ENCODE measurements around the gene WDR1. TPM values are rescaled to one million over a fixed set of nuclear protein-coding genes. Genes with fewer than 3 reads are reported as not detected.

The WDR1 gene
- total and polyA plus RNA-seq, 5 donors from 2014 or later: 312 to 422 (median 356) TPM

GRCh38 chr4:10144479-10144878 lies 27.9 kb upstream of the WDR1 start:
- H3K4me1 Mint-ChIP-seq: no peaks in the 10 kb centered on the region
- no peak overlapping the region for H3K4me3 ChIP-seq (ENCODE audit: low read depth, low read length)
- H3K36me3 ChIP-seq (ENCODE audit: control insufficient read depth, insufficient read depth, low read length): no peaks in the 10 kb centered on the region
- H3K4me1 ChIP-seq (ENCODE audit: control insufficient read depth, insufficient read depth, low read length, poor library complexity, severe bottlenecking): no peaks in the 10 kb centered on the region
- H3K9me3 ChIP-seq (ENCODE audit: control insufficient read depth in 2 of 2, low read length in 2 of 2): no peaks in the 10 kb centered on the region
- H3K27ac ChIP-seq (ENCODE audit: insufficient read depth, low read length, poor library complexity, severe bottlenecking): no peak overlapping the region
- H3K4me3 Mint-ChIP-seq: no peak overlapping the region
- no peaks in the 10 kb centered on the region for H3K27me3 ChIP-seq (ENCODE audit: control insufficient read depth, insufficient read depth, low read length)
- peaks cover 0 to 2% (median 0%) of the 10 kb centered on the region in 7 donors for H3K9me3 Mint-ChIP-seq
- H3K36me3 Mint-ChIP-seq: no peaks in the 10 kb centered on the region
- DNase-seq (no peak), ATAC-seq (ENCODE audit: low read depth in 2 of 2) (no peak)
- no peak overlapping the region for H3K27ac Mint-ChIP-seq
- H3K27me3 Mint-ChIP-seq: peaks cover 4% of the 10 kb centered on the region

- H3K4me1 ChIP-seq (ENCODE audit: control insufficient read depth, insufficient read depth, low read length, poor library complexity, severe bottlenecking): no peaks in the 10 kb centered on the region
- no peak overlapping the region for H3K27ac ChIP-seq (ENCODE audit: insufficient read depth, low read length, poor library complexity, severe bottlenecking)
- H3K36me3 Mint-ChIP-seq: no peaks in the 10 kb centered on the region
- H3K27me3 Mint-ChIP-seq: peaks cover 4% of the 10 kb centered on the region
- ATAC-seq (ENCODE audit: low read depth in 2 of 2): no peak
- no peaks in the 10 kb centered on the region for H3K36me3 ChIP-seq (ENCODE audit: control insufficient read depth, insufficient read depth, low read length)
- peaks cover 0 to 2% (median 0%) of the 10 kb centered on the region in 7 donors for H3K9me3 Mint-ChIP-seq
- no peaks in the 10 kb centered on the region for H3K4me1 Mint-ChIP-seq
- no peak for DNase-seq
- H3K27ac Mint-ChIP-seq: no peak overlapping the region
- no peak overlapping the region for H3K4me3 ChIP-seq (ENCODE audit: low read depth, low read length)
- H3K9me3 ChIP-seq (ENCODE audit: control insufficient read depth in 2 of 2, low read length in 2 of 2): no peaks in the 10 kb centered on the region
- H3K27me3 ChIP-seq (ENCODE audit: control insufficient read depth, insufficient read depth, low read length): no peaks in the 10 kb centered on the region
- no peak overlapping the region for H3K4me3 Mint-ChIP-seq
Observed at GRCh38 chr4:10143171-10143570, 26.6 kb upstream of the WDR1 start.

- Histone ChIP-seq H3K27me3 (ENCODE audit: control insufficient read depth, insufficient read depth, low read length) (no peaks in the 10 kb centered on the region), H3K27ac (ENCODE audit: insufficient read depth, low read length, poor library complexity, severe bottlenecking) (no peak overlapping the region), H3K36me3 (ENCODE audit: control insufficient read depth, insufficient read depth, low read length) (no peaks in the 10 kb centered on the region), H3K4me3 (ENCODE audit: low read depth, low read length) (no peak overlapping the region), H3K4me1 (ENCODE audit: control insufficient read depth, insufficient read depth, low read length, poor library complexity, severe bottlenecking) (no peaks in the 10 kb centered on the region), H3K9me3 (ENCODE audit: control insufficient read depth in 2 of 2, low read length in 2 of 2) (no peaks in the 10 kb centered on the region)
- no peak overlapping the region for H3K27ac Mint-ChIP-seq
- H3K9me3 Mint-ChIP-seq: peaks cover 0 to 2% (median 0%) of the 10 kb centered on the region in 7 donors
- no peak overlapping the region for H3K4me3 Mint-ChIP-seq
- H3K36me3 Mint-ChIP-seq: no peaks in the 10 kb centered on the region
- no peaks in the 10 kb centered on the region for H3K4me1 Mint-ChIP-seq
- no peak for DNase-seq
- ATAC-seq (ENCODE audit: low read depth in 2 of 2): no peak
- H3K27me3 Mint-ChIP-seq: peaks cover 4% of the 10 kb centered on the region
Observed at GRCh38 chr4:10140866-10141759, 24.5 kb upstream of the WDR1 start.

GRCh38 chr4:10139518-10139917 lies 22.9 kb upstream of the WDR1 start:
- Mint-ChIP-seq H3K27me3 (no peaks in the 10 kb centered on the region), H3K4me1 (no peaks in the 10 kb centered on the region), H3K36me3 (no peaks in the 10 kb centered on the region), H3K4me3 (no peak overlapping the region), H3K27ac (no peak overlapping the region), H3K9me3 (peaks cover 0 to 2% (median 0%) of the 10 kb centered on the region in 7 donors)
- Histone ChIP-seq H3K4me3 (ENCODE audit: low read depth, low read length) (no peak overlapping the region), H3K36me3 (ENCODE audit: control insufficient read depth, insufficient read depth, low read length) (no peaks in the 10 kb centered on the region), H3K9me3 (ENCODE audit: control insufficient read depth in 2 of 2, low read length in 2 of 2) (no peaks in the 10 kb centered on the region), H3K27me3 (ENCODE audit: control insufficient read depth, insufficient read depth, low read length) (no peaks in the 10 kb centered on the region), H3K4me1 (ENCODE audit: control insufficient read depth, insufficient read depth, low read length, poor library complexity, severe bottlenecking) (no peaks in the 10 kb centered on the region), H3K27ac (ENCODE audit: insufficient read depth, low read length, poor library complexity, severe bottlenecking) (no peak overlapping the region)
- ATAC-seq (ENCODE audit: low read depth in 2 of 2) (no peak), DNase-seq (no peak)

GRCh38 chr4:10135260-10135659 lies 18.7 kb upstream of the WDR1 start:
- Mint-ChIP-seq H3K4me1 (no peaks in the 10 kb centered on the region), H3K27me3 (no peaks in the 10 kb centered on the region), H3K27ac (no peak overlapping the region), H3K36me3 (no peaks in the 10 kb centered on the region), H3K9me3 (no peaks in the 10 kb centered on the region), H3K4me3 (no peak overlapping the region)
- H3K27me3 ChIP-seq (ENCODE audit: control insufficient read depth, insufficient read depth, low read length): no peaks in the 10 kb centered on the region
- ATAC-seq (ENCODE audit: low read depth in 2 of 2) (no peak), DNase-seq (no peak)
- no peak overlapping the region for H3K4me3 ChIP-seq (ENCODE audit: low read depth, low read length)
- no peaks in the 10 kb centered on the region for H3K36me3 ChIP-seq (ENCODE audit: control insufficient read depth, insufficient read depth, low read length)
- no peaks in the 10 kb centered on the region for H3K4me1 ChIP-seq (ENCODE audit: control insufficient read depth, insufficient read depth, low read length, poor library complexity, severe bottlenecking)
- H3K9me3 ChIP-seq (ENCODE audit: control insufficient read depth in 2 of 2, low read length in 2 of 2): no peaks in the 10 kb centered on the region
- no peak overlapping the region for H3K27ac ChIP-seq (ENCODE audit: insufficient read depth, low read length, poor library complexity, severe bottlenecking)

- no peaks in the 10 kb centered on the region for H3K9me3 Mint-ChIP-seq
- H3K27me3 Mint-ChIP-seq: no peaks in the 10 kb centered on the region
- H3K27ac ChIP-seq (ENCODE audit: insufficient read depth, low read length, poor library complexity, severe bottlenecking): no peak overlapping the region
- H3K36me3 Mint-ChIP-seq: no peaks in the 10 kb centered on the region
- no peak overlapping the region for H3K27ac Mint-ChIP-seq
- no peaks in the 10 kb centered on the region for H3K9me3 ChIP-seq (ENCODE audit: control insufficient read depth in 2 of 2, low read length in 2 of 2)
- no peaks in the 10 kb centered on the region for H3K36me3 ChIP-seq (ENCODE audit: control insufficient read depth, insufficient read depth, low read length)
- H3K4me3 Mint-ChIP-seq: no peak overlapping the region
- DNase-seq (peak in 1 of 3 donors; percentile 36), ATAC-seq (ENCODE audit: low read depth in 2 of 2) (no peak)
- no peaks in the 10 kb centered on the region for H3K4me1 Mint-ChIP-seq
- no peak overlapping the region for H3K4me3 ChIP-seq (ENCODE audit: low read depth, low read length)
- no peaks in the 10 kb centered on the region for H3K27me3 ChIP-seq (ENCODE audit: control insufficient read depth, insufficient read depth, low read length)
- no peaks in the 10 kb centered on the region for H3K4me1 ChIP-seq (ENCODE audit: control insufficient read depth, insufficient read depth, low read length, poor library complexity, severe bottlenecking)
Observed at GRCh38 chr4:10134141-10134540, 17.5 kb upstream of the WDR1 start.

GRCh38 chr4:10131202-10131601 lies 14.6 kb upstream of the WDR1 start:
- Histone ChIP-seq H3K4me3 (ENCODE audit: low read depth, low read length) (no peak overlapping the region), H3K9me3 (ENCODE audit: control insufficient read depth in 2 of 2, low read length in 2 of 2) (no peaks in the 10 kb centered on the region), H3K27me3 (ENCODE audit: control insufficient read depth, insufficient read depth, low read length) (no peaks in the 10 kb centered on the region), H3K27ac (ENCODE audit: insufficient read depth, low read length, poor library complexity, severe bottlenecking) (no peak overlapping the region), H3K36me3 (ENCODE audit: control insufficient read depth, insufficient read depth, low read length) (no peaks in the 10 kb centered on the region), H3K4me1 (ENCODE audit: control insufficient read depth, insufficient read depth, low read length, poor library complexity, severe bottlenecking) (no peaks in the 10 kb centered on the region)
- ATAC-seq (ENCODE audit: low read depth in 2 of 2): no peak
- no peaks in the 10 kb centered on the region for H3K4me1 Mint-ChIP-seq
- H3K36me3 Mint-ChIP-seq: no peaks in the 10 kb centered on the region
- H3K4me3 Mint-ChIP-seq: no peak overlapping the region
- H3K9me3 Mint-ChIP-seq: no peaks in the 10 kb centered on the region
- DNase-seq: no peak
- no peaks in the 10 kb centered on the region for H3K27me3 Mint-ChIP-seq
- no peak overlapping the region for H3K27ac Mint-ChIP-seq
